RWPE2 (cell line): ENCODE data around the gene NR6A1.

Source experiments
- ATAC-seq: fragments of 200-7000 bp; cut with Tn5 transposase; 3 replicates; pipeline ENCODE4 v1.9.1; 2021; ENCODE audit warnings: low read depth
- DNase-seq: peaks from one replicate; pipeline ENCODE4 v3.0.0-alpha.2; 2020; ENCODE audit warnings: low spot score
- H3K27ac ChIP-seq: fragments of 450-650 bp; 2 replicates; pipeline ENCODE4 v1.5.1; 2017; ENCODE audit warnings: mild to moderate bottlenecking; ENCODE audit not compliant: poor library complexity, severe bottlenecking
- H3K27me3 ChIP-seq: fragments of 250-450 bp; sonication (Bioruptor Pico); 2 replicates; pipeline ENCODE4 v1.5.1; 2021; ENCODE audit warnings: mild to moderate bottlenecking, moderate library complexity; ENCODE audit not compliant: insufficient read depth, poor library complexity, severe bottlenecking
- H3K36me3 ChIP-seq: fragments of 250-450 bp; sonication (Bioruptor Pico); 2 replicates; pipeline ENCODE4 v1.5.1; 2020; ENCODE audit warnings: low read depth, mild to moderate bottlenecking, moderate library complexity
- H3K4me1 ChIP-seq: fragments of 250-450 bp; sonication (Bioruptor Pico); 2 replicates; pipeline ENCODE4 v1.5.1; 2021; ENCODE audit warnings: mild to moderate bottlenecking, moderate library complexity; ENCODE audit not compliant: insufficient read depth, poor library complexity, severe bottlenecking
- H3K4me3 ChIP-seq: fragments of 250-450 bp; sonication (Bioruptor Pico); 2 replicates; pipeline ENCODE4 v1.5.1; 2021; ENCODE audit warnings: mild to moderate bottlenecking, moderate library complexity; ENCODE audit not compliant: severe bottlenecking
- H3K9me3 ChIP-seq: fragments of 250-450 bp; sonication (Bioruptor Pico); 2 replicates; pipeline ENCODE4 v1.5.1; 2021; ENCODE audit warnings: mild to moderate bottlenecking, moderate library complexity; ENCODE audit not compliant: severe bottlenecking
- CTCF ChIP-seq: fragments of 450-650 bp; IDR thresholded peaks from one replicate; pipeline ENCODE4 v1.5.1; 2017; ENCODE audit warnings: mild to moderate bottlenecking, moderate library complexity; ENCODE audit not compliant: poor library complexity, severe bottlenecking

Gene NR6A1

GRCh38 chr9:124503713-124504529 lies 267.2 kb downstream of the NR6A1 start:
- H3K27ac ChIP-seq: no peak overlapping the region
- TF ChIP-seq CTCF: no peak
- no peak; the same call in 2 of the 3 replicates for ATAC-seq
- H3K4me3 ChIP-seq: peak overlapping the region; percentile 10
- peak; percentile 64 for DNase-seq
- H3K27me3 ChIP-seq: peaks cover 49% of the 10 kb centered on the region
- H3K4me1 ChIP-seq: no peaks in the 10 kb centered on the region
- no peaks in the 10 kb centered on the region for H3K36me3 ChIP-seq
- H3K9me3 ChIP-seq: no peaks in the 10 kb centered on the region

GRCh38 chr9:124502711-124503702 lies 268.1 kb downstream of the NR6A1 start:
- peaks cover 49% of the 10 kb centered on the region for H3K27me3 ChIP-seq
- ATAC-seq (no peak), DNase-seq (peak; percentile 63)
- no peak overlapping the region for H3K27ac ChIP-seq
- H3K4me3 ChIP-seq: no peak overlapping the region
- H3K36me3 ChIP-seq: no peaks in the 10 kb centered on the region
- no peaks in the 10 kb centered on the region for H3K9me3 ChIP-seq
- H3K4me1 ChIP-seq: no peaks in the 10 kb centered on the region
- no peak for TF ChIP-seq CTCF

GRCh38 chr9:124501771-124502320 lies 269.3 kb downstream of the NR6A1 start:
- H3K27me3 ChIP-seq: peaks cover 49% of the 10 kb centered on the region

More at GRCh38 chr9:124501771-124502320, 269.3 kb downstream of the NR6A1 start:
- no peaks in the 10 kb centered on the region for H3K9me3 ChIP-seq
- no peak for TF ChIP-seq CTCF
- no peak overlapping the region for H3K4me3 ChIP-seq
- no peak for ATAC-seq
- H3K27ac ChIP-seq: no peak overlapping the region
- no peaks in the 10 kb centered on the region for H3K4me1 ChIP-seq
- DNase-seq: no peak
- H3K36me3 ChIP-seq: no peaks in the 10 kb centered on the region
